GM21423 (cell line): ENCODE results near the gene DDX21.
A peak's percentile ranks its signal among the peaks of the same experiment; 100 is the strongest.
"Not testable (repeated sequence)": the region's sequence is repeated elsewhere in the genome, so short reads cannot be mapped to it uniquely, and the experiment has no call there.

ENCODE experiments used
- ATAC-seq: cut with Tn5 transposase; IDR thresholded peaks from one replicate; pipeline ENCODE4 v1.9.1; 2021; ENCODE audit warnings: mild to moderate bottlenecking, moderate library complexity; ENCODE audit not compliant: unreplicated experiment

Gene DDX21

DNA sequence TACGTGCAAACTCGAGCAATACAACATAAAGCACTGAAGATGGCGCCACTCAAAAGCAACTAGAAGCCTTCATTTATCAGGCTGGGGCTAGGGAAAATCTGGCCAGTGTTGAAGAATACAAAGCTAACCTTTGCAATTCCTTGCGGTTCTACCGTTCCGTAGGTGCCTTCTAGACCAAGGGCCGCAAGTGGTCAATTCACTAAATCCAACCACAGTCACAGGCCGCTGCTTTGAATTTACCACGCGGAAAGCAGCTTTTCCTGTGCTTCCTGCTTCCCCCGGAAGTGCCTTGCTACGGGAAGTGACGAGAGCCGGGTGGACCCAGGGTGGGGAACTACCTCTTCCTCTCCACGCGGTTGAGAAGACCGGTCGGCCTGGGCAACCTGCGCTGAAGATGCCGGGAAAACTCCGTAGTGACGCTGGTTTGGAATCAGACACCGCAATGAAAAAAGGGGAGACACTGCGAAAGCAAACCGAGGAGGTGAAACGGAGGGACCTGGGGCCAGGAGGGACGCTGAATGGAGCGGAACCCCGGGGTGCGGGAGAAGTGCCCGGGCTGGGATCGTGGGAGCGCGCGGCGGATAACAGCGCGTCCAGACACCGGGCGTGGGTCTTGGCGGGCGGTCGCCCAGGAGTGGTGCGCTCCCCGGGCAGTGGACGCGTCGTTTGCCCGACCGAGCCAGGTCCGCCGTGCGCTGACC lies at the start of gene DDX21:
TSS of gene DDX21 (plus strand) at position 339 of the 701 bp plus-strand sequence. CDS start at position 395, 56 bp downstream.
- peak; percentile 82 for ATAC-seq

DNA sequence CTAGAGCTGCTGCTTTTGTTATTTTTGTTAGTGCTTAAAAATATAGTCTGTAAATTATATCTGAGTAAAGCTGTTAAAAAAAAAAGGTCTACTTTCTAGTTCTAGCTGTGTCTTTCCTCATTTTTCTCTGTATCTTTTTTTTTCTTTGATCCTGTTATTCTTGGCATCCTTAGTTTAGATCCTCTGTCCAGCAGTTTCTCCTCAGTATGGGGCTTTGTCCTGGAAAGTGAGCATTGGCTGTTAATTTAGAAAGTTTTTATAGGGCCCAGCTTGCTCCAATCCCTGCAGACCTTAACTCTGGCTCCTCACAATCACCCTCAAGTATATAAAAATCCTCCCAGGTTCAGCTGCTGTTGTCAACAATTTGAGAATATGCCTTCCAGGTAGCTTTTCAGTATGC lies 31.4 kb upstream of the DDX21 start:
- ATAC-seq = no peak

DNA sequence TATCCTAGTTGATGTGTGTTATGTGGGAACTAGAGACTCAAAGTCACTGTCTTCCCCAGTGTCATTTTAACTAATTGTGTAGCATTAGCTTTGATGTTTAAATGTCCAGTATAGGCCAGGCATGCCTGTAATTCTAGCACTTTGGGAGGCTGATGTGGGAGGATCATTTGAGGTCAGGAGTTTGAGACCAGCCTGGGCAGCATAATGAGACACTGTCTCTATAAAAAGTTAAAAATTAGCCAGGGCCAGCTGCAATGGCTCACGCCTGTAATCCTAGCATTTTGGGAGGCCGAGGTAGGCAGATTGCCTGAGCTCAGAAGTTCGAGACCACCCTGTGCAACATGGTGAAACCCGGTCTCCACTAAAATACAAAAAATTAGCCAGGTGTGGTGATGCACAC lies 30.5 kb upstream of the DDX21 start:
- no peak for ATAC-seq

DNA sequence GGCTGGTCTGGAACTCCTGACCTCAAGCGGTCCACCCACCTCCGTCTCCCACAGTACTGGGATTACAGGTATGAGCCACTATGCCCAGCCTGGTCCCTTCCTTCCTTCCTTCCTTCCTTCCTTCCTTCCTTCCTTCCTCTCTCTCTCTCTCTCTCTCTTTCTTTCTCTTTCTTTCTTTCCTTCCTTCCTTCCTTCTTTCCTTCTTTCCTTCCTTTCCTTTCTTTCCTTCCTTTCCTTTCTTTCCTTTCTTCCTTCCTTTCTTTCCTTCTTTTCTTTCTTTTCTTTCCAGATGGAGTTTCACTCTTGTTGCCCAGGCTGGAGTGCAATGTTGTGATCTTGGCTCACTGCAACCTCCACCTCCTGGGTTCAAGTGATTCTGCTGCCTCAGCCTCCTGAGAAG lies 26.8 kb upstream of the DDX21 start:
- not testable (repeated sequence) for ATAC-seq

DNA sequence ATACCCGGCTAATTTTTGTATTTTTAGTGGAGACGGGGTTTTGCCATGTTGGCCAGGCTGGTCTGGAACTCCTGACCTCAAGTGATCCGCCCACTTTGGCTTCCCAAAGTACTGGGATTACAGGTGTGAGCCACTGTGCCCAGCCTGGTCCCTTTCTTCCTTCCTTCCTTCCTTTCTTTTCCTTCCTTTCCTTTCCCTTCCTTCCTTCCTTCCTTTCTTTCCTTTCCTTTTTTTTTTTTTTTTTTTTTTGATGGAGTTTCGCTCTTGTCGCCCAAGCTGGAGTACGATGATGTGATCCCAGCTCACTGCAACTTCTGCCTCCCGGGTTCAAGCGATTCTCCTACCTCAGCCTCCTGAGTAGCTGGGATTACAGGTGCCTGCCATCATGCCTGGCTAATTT lies 26.1 kb upstream of the DDX21 start:
- ATAC-seq = not testable (repeated sequence)

DNA sequence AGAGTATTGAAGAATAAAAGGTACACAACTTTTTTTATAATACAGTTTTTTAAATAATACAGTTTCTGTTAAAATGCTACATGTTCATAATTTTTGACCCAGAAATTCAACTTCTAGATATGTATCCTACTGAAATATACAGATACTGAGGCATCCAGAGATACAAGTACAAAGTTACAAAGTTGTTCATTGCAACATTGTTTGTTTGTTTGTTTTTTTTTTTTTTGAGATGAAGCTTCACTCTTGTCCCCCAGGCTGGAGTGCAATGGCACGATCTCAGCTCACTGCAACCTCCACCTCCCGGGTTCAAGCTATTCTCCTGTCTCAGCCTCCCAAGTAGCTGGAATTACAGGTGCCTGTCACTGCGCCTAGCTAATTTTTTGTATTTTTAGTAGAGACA lies 23.1 kb upstream of the DDX21 start:
- ATAC-seq = not testable (repeated sequence)

DNA sequence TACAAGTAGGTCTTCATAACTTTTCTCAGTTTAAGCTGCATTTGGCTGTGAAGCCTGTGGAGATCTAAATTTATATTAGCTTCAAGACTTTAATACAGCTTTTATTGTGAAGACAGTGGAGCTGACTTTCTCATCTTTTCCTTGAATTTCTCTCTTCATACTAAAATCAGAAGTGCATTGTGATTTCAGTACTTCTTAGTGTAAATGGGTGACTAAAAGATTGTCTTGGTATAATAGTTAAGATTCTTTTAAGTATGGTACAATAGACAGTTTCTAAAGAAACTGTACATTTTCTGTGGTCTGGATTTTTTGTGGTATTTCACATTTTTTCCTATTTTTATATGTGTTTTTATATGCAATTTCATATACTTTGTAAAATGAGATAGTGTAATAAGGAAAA lies 21.0 kb upstream of the DDX21 start:
- ATAC-seq = no peak

DNA sequence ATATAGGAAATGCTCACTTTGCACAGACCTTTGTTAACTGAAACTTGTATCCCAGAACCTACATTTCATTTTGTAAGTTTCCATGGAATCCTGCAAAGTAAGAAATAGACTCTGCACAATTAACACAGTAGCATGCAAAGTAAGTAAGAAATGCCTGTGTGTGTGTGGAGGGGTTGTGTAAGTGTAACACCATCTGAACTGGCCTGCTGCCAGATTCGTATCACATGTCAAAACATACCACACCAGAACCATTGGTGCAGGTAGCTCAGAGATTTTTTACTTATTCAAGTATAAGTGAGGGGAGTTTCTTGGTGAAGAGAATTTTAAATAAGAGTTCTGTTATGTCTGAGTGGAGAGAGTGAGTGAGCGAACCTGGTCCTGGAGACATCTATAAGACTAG lies 17.9 kb upstream of the DDX21 start:
- ATAC-seq = no peak

DNA sequence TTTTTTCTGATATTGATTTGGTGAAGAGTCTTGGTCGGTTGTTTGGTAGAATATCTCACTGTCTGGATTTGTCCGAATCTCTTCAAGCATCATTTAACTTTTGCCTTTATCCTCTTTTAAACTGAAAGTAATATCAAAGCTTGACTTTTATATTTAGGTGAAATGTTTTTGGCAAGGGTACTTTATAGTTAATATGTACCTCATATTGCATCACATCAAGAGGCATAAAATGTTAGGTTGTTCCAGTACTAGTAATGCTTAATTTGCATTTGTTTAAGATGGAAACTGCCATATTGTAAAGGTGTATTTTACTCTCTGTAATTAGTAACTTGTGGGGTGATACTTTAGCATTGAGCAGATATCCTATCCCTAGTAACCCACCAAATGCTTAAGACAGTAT lies 17.1 kb upstream of the DDX21 start:
- ATAC-seq = no peak

DNA sequence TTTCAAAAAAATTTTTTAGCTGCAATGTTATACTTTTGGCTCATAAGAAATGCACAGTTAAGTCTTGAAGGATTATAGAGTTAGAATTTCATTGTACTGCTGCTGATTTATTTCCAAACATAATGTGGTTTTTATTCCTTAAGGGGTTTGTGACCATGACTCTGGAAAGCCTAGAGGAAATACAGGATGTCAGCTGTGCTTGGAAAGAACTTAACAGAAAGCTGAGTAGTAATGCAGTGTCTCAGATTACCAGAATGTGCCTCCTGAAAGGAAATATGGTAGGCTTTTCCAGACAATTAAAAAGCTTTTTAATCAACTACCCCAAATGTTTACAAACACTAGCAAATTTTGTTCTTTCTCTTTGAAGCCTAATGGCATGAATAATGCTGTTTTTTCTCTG lies 15.1 kb upstream of the DDX21 start:
- not testable (repeated sequence) for ATAC-seq

DNA sequence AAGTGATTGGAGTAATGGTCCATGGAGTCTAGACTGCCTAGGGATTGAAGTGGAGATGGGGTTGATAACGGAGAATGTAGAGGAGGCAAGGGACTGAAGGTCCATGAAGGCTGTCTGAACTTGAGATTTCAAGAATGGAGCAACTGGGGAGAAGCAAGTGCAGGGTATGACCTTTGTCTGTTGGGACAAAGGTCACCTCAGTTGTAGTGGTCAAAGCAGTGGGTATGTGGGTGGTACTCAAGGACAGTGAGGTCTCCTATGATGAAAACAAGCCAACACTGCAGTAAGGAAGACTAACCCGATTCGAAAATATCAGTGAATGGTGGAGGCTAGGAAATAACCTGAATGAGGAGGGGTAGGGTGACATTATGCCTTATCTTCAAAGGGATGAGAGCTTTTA lies 5.4 kb upstream of the DDX21 start:
- no peak for ATAC-seq

DNA sequence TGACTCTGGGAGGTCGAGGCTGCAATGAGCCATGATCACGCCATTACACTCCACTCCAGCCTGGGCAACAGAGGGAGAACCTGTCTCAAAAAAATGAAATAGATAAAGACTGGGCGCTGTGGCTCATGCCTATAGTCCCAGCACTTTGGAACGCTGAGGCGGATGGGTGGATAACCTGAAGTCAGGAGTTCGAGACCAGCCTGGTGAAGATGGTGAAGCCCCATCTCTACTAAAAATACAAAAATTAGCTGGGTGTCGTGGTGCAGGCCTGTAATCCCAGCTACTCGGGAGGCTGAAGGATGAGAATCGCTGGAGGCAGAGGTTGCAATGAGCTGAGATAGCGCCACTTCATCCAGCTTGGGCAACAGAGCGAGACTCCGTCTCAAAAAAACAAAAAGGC lies 1.1 kb upstream of the DDX21 start:
- no peak for ATAC-seq

DNA sequence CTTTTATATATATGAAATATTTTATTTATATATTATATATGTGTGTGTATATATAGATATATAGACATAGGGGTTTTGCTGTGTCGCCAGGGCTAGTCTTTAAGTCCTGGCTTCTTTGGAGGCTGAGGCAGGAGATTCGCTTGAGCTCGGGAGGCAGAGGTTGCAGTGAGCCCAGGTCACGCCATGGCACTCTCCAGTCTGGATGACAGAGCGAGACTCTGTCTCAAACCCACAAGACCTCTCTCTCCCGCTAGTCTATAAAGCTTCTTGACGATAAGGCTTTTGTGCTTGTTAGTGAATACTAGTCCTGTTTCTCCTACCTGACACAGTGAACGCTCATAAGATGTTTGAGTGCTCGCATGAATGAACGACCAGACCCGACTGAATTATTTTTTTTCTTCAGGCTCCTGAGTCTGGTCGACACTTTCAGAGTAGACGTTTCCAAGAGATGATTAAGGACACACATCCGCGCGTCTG lies 577 bp upstream of the DDX21 start:
- peak; percentile 4 for ATAC-seq

DNA sequence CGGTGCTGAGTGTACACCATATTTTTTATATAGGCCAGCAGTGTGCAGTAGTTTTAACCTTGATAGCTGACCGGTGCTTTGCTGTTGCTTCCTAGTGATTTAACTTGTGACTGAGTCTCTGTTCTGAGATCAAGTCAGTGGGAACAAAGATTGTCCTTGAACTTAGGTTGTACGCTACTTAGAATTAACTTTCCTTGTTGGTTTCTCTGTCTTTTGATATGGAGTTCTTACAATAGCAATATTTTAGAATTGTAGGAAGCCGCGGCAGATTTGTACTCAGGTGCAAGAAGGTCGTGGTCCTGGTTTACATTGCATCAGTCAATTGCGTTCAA lies 1.3 kb downstream of the DDX21 start:
- no peak for ATAC-seq

DNA sequence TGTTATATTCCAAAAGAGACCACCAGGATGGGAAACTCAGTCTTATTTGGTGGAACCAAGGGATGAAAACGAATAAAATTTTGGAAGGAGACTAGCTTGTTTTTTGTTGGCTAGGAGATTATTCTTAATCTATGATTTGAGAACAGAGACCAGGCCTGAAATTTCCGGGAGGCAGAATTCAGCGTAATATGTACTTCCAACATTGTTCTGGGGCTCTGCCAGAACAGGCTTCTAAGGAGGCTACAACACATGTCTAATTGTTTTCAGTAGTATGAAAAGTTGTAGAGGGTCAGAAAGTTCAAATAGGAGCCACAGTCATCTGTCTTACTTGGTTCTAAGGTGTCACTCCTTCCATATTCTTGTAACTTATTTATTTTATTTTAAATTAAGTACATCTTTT lies 1.7 kb downstream of the DDX21 start:
- no peak for ATAC-seq

DNA sequence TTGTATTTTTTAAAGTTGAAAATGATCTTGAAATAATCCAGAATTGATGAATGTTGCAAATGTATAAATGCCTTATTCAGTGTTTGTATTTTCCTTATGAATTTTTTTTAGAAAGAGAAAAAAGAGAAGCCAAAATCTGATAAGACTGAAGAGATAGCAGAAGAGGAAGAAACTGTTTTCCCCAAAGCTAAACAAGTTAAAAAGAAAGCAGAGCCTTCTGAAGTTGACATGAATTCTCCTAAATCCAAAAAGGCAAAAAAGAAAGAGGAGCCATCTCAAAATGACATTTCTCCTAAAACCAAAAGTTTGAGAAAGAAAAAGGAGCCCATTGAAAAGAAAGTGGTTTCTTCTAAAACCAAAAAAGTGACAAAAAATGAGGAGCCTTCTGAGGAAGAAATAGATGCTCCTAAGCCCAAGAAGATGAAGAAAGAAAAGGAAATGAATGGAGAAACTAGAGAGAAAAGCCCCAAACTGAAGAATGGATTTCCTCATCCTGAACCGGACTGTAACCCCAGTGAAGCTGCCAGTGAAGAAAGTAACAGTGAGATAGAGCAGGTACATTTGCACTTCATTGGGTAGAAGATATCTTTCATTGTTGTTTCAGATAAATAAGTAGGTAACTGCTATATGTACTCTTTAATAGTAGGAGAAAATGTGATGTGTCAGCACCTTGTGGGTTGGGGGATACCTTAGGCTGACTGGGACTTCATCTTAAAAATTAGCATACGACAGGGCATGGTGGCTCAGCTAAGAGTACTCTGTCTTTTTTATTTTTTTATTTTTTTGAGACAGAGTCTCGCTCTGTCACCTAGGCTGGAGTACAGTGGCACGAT lies 3.9 kb downstream of the DDX21 start:
- no peak for ATAC-seq

DNA sequence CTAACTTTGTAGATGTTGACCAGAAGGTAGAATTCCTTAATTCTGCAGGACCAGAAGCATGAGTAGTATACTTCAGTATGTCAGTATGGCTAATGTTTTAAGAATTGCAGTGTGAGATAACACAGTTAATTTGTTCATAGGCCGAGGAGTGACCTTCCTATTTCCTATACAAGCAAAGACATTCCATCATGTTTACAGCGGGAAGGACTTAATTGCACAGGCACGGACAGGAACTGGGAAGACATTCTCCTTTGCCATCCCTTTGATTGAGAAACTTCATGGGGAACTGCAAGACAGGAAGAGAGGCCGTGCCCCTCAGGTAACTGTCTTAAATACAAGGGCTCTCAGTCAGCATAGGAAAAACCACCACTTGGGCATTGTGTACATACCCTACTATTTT lies 7.2 kb downstream of the DDX21 start:
- ATAC-seq = no peak

DNA sequence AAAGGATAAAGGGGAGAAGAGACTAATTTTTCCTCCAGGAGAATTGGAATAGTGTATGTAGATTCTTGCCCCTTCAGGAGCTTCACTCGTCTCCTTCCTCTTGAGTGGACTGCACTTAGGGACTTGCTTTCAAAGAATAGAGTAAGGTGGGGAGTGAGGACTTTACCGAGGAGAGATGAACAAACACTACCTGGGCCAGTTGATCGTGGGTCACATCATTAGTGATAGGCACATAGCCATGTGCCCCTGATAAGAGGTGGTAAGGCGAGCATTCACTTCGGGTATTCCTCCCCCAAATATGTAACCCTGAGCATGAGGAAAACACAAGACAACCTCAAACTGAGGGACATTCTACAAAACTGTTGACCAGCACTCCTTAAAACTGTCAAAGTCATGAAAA lies 18.0 kb downstream of the DDX21 start:
- ATAC-seq = no peak

DNA sequence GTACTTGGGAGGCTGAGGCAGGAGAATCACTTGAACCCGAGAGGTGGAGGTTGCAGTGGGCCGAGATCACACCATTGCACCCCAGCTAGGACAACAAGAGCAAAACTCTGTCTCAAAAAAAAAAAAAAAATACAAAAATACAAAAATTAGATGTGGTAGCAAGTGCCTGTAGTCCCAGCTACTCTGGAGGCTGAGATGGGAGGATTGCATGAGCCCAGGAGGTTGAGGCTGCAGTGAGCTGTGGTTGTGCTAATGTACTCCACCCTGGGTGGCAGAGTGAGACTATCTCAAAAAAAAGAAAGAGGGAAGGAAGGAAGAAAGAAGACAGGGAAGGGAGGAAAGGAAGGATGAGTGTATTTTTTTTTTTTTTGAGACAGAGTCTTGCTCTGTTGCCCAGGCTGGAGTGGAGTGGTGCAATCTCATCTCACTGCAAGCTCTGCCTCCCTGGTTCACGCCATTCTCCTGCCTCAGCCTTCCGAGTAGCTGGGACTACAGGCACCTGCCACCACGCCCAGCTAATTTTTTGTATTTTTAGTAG lies 20.0 kb downstream of the DDX21 start:
- not testable (repeated sequence) for ATAC-seq

DNA sequence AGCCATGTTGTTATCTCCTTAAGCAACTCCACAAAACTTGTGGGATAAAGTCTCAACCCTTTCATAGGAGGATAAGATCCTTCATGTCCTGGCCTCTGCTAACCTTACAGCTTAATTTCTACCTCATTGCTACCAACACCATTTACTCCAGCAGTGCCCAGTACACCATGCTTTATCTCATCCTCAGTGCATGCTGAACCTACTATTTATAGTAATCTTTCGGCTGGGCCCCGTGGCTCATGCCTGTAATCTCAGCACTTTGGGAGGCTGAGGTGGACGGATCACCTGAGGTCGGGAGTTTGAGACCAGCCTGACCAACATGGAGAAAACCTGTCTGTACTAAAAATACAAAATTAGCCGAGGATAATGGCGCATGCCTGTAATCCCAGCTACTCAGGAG lies 23.8 kb downstream of the DDX21 start:
- not testable (repeated sequence) for ATAC-seq

DNA sequence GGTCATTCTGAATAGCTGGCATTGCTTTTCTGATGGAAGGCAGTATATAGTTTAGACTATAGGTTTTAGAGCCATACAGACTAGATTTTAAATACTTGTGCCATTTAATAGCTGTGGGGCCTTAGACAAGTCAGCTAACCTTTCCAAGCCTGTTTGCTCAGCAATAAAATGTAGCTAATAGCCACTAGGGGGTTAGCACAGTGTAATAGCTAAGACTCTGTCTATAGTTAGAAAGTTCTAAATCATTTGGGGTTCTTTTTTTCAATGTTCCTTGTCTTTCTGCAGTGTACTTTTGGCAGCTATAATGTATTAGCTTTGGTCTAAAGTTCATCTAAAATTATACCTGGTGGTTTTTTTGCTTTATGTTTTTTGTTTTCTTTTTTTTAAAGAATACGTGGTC lies 25.1 kb downstream of the DDX21 start:
- ATAC-seq = no peak

DNA sequence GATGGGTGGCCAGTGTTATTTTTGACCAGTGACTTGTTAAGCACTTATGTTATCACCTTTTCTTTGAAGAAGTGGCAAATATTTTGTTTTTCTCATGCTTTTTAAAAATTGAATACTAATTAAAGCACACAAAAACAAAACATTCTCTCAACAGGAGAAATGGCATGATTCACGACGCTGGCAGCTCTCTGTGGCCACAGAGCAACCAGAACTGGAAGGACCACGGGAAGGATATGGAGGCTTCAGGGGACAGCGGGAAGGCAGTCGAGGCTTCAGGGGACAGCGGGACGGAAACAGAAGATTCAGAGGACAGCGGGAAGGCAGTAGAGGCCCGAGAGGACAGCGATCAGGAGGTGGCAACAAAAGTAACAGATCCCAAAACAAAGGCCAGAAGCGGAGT lies 26.4 kb downstream of the DDX21 start:
- ATAC-seq = no peak
